ENCODE measurements around the gene HNRNPLL.

HNRNPLL gene

DNA sequence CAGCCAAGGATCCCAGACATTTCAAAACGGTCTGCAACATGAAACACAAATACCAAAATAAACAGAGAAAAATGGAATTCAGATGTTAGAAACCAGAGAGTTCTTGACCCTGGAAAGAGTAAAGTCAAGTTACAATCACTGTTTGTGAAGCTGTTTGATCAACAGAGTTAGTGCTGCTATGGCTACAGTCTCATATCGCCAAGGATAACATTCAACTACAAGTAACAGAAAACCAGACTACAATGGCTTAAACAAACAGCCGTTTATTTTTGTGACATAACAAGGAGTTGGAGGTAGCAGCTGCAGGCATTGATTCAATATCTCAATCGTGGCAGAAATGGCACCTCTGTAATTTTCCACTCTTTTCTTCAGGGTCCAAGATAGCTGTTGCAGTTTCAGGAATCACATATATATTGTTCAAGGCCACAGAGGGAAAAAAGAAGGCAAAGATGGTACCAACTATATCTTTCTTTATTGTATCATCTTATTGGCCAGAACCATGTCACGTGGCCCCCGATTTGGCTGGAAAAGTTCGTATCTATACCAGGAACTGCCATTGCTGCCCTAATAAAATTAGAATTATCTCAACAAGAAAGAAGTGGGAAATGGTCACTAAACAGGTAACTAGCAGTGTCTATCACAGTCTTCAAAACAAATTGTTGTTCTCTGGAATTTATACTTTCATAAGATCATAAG is 17.7 kb upstream of the HNRNPLL start:
- TF ChIP-seq, protein P1, sequence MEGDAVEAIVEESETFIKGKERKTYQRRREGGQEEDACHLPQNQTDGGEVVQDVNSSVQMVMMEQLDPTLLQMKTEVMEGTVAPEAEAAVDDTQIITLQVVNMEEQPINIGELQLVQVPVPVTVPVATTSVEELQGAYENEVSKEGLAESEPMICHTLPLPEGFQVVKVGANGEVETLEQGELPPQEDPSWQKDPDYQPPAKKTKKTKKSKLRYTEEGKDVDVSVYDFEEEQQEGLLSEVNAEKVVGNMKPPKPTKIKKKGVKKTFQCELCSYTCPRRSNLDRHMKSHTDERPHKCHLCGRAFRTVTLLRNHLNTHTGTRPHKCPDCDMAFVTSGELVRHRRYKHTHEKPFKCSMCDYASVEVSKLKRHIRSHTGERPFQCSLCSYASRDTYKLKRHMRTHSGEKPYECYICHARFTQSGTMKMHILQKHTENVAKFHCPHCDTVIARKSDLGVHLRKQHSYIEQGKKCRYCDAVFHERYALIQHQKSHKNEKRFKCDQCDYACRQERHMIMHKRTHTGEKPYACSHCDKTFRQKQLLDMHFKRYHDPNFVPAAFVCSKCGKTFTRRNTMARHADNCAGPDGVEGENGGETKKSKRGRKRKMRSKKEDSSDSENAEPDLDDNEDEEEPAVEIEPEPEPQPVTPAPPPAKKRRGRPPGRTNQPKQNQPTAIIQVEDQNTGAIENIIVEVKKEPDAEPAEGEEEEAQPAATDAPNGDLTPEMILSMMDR (IDR thresholded peaks at IDR 0.05; ENCODE audit: extremely low read depth, insufficient read depth, missing control alignments): no peak
- DNase-seq (ENCODE audit: low spot score): no peak
- in situ Hi-C loops (cut with MboI; ENCODE audit: low pct_unique_long_range_greater_than_20kb, low sequenced_read_pairs, unreplicated experiment): no loop called here

- TF ChIP-seq, protein P1 (IDR thresholded peaks at IDR 0.05; ENCODE audit: extremely low read depth, insufficient read depth, missing control alignments): no peak
- in situ Hi-C loops (cut with MboI; ENCODE audit: low pct_unique_long_range_greater_than_20kb, low sequenced_read_pairs, unreplicated experiment): no loop called here
- DNase-seq (ENCODE audit: low spot score): no peak
Measured at GRCh38 chr2:38619458-38620164, 16.9 kb upstream of the HNRNPLL start.

- in situ Hi-C loops (cut with MboI; ENCODE audit: low pct_unique_long_range_greater_than_20kb, low sequenced_read_pairs, unreplicated experiment): no loop called here
- TF ChIP-seq, protein P1 (IDR thresholded peaks at IDR 0.05; ENCODE audit: extremely low read depth, insufficient read depth, missing control alignments): no peak
- DNase-seq (ENCODE audit: low spot score): no peak
Measured at GRCh38 chr2:38617301-38617700, 14.6 kb upstream of the HNRNPLL start.

GRCh38 chr2:38615237-38615636 is 12.5 kb upstream of the HNRNPLL start:
- in situ Hi-C loops (cut with MboI; ENCODE audit: low pct_unique_long_range_greater_than_20kb, low sequenced_read_pairs, unreplicated experiment): no loop called here

DNA sequence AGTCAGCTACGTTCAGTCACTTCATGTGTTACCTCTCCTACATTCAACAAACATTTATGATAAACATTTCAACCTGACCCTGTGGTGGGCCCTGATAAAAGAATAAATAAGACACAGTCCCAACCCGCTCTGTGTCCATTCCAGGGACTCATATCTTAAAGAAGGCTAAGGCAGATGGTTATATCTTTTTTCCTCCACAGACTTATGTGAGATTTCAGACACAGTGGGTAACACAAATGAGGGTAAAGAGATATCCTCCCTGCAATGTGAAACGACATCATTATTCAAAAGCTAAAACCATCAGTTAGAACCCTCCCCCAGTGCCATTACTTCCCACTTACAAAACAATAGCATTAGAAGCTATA is 11.1 kb upstream of the HNRNPLL start:
- in situ Hi-C loops (cut with MboI; ENCODE audit: low pct_unique_long_range_greater_than_20kb, low sequenced_read_pairs, unreplicated experiment): no loop called here
- DNase-seq (ENCODE audit: low spot score): no peak
- TF ChIP-seq, protein P1 (IDR thresholded peaks at IDR 0.05; ENCODE audit: extremely low read depth, insufficient read depth, missing control alignments): no peak

More at GRCh38 chr2:38615237-38615636, 12.5 kb upstream of the HNRNPLL start:
- TF ChIP-seq, protein P1 (IDR thresholded peaks at IDR 0.05; ENCODE audit: extremely low read depth, insufficient read depth, missing control alignments): no peak
- DNase-seq (ENCODE audit: low spot score): no peak

GRCh38 chr2:38613126-38613848 is 10.6 kb upstream of the HNRNPLL start:
- TF ChIP-seq, protein P1 (IDR thresholded peaks at IDR 0.05; ENCODE audit: extremely low read depth, insufficient read depth, missing control alignments): no peak
- no peak for DNase-seq (ENCODE audit: low spot score)
- in situ Hi-C loops (cut with MboI; ENCODE audit: low pct_unique_long_range_greater_than_20kb, low sequenced_read_pairs, unreplicated experiment): no loop called here

Data from GM13977 (cell line).